ENCODE measurements around the gene NAXD. TPM values are rescaled to one million over a fixed set of nuclear protein-coding genes. Genes with fewer than 3 reads are reported as not detected.

NAXD gene
- total RNA-seq, 3 donors from 2014 or later: 23.4 to 34.8 (median 32.1) TPM

DNA sequence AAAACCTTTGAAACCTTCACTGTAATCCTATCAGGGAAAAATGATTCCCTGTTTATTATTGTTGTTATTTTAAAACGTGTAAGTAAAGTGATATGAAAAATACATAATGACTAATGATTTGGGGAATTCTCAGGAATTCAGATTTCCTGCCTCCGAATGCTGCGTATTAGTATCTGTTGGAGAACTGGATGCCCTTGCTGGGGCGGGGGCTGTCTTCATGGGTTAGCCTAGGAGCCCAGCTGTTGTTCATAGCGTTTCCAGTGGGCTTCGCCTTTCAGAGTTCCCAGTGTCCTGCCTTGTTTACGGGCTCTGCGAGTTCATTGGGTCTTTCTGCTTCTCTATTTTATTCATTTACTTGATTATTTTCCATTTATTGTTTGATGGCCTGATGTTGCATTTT lies 18.4 kb downstream of the NAXD start:
- peaks cover 21% of the 10 kb centered on the region for H3K36me3 ChIP-seq
- H3K9me3 ChIP-seq: no peaks in the 10 kb centered on the region
- no peak overlapping the region for H3K4me3 ChIP-seq
- H3K4me1 ChIP-seq: no peaks in the 10 kb centered on the region
- no peak overlapping the region for H3K27ac ChIP-seq
- intact Hi-C loops (cut with DNase I; ENCODE audit: low total_unique reads): no loop called here
- no peak for TF ChIP-seq POLR2AphosphoS5 (IDR thresholded peaks at IDR 0.05)
- TF ChIP-seq CTCF (IDR thresholded peaks at IDR 0.05): no peak
- TF ChIP-seq POLR2A (IDR thresholded peaks at IDR 0.05): no peak
- no peaks in the 10 kb centered on the region for H3K27me3 ChIP-seq
- DNase-seq (ENCODE audit: low spot score in 2 of 2): no peak

- H3K27ac ChIP-seq: no peak overlapping the region
- intact Hi-C loops (cut with DNase I; ENCODE audit: low total_unique reads): no loop called here
- no peaks in the 10 kb centered on the region for H3K27me3 ChIP-seq
- H3K4me3 ChIP-seq: no peak overlapping the region
- no peaks in the 10 kb centered on the region for H3K9me3 ChIP-seq
- DNase-seq (ENCODE audit: low spot score in 2 of 2): no peak
- no peak for TF ChIP-seq CTCF (IDR thresholded peaks at IDR 0.05)
- TF ChIP-seq POLR2A (IDR thresholded peaks at IDR 0.05): no peak
- TF ChIP-seq POLR2AphosphoS5 (IDR thresholded peaks at IDR 0.05): no peak
- no peaks in the 10 kb centered on the region for H3K4me1 ChIP-seq
- H3K36me3 ChIP-seq: peaks cover 21% of the 10 kb centered on the region
Observed at GRCh38 chr13:110634558-110634957, 19.2 kb downstream of the NAXD start.

- H3K4me1 ChIP-seq: no peaks in the 10 kb centered on the region
- intact Hi-C loops (cut with DNase I; ENCODE audit: low total_unique reads): no loop called here
- no peak for DNase-seq (ENCODE audit: low spot score in 2 of 2)
- H3K36me3 ChIP-seq: peaks cover 21% of the 10 kb centered on the region
- TF ChIP-seq POLR2AphosphoS5 (IDR thresholded peaks at IDR 0.05) (no peak), CTCF (IDR thresholded peaks at IDR 0.05) (no peak), POLR2A (IDR thresholded peaks at IDR 0.05) (no peak)
- H3K27me3 ChIP-seq: no peaks in the 10 kb centered on the region
- H3K4me3 ChIP-seq: no peak overlapping the region
- no peak overlapping the region for H3K27ac ChIP-seq
- H3K9me3 ChIP-seq: no peaks in the 10 kb centered on the region
Observed at GRCh38 chr13:110635405-110636002, 20.2 kb downstream of the NAXD start.

GRCh38 chr13:110636053-110636475 lies 20.7 kb downstream of the NAXD start:
- H3K9me3 ChIP-seq: no peaks in the 10 kb centered on the region
- H3K4me1 ChIP-seq: no peaks in the 10 kb centered on the region
- no peak for DNase-seq (ENCODE audit: low spot score in 2 of 2)
- H3K36me3 ChIP-seq: peaks cover 21% of the 10 kb centered on the region
- TF ChIP-seq CTCF (IDR thresholded peaks at IDR 0.05): no peak
- TF ChIP-seq POLR2AphosphoS5 (IDR thresholded peaks at IDR 0.05): no peak
- no peak for TF ChIP-seq POLR2A (IDR thresholded peaks at IDR 0.05)
- intact Hi-C loops (cut with DNase I; ENCODE audit: low total_unique reads): no loop called here
- no peak overlapping the region for H3K27ac ChIP-seq
- no peak overlapping the region for H3K4me3 ChIP-seq
- no peaks in the 10 kb centered on the region for H3K27me3 ChIP-seq

DNA sequence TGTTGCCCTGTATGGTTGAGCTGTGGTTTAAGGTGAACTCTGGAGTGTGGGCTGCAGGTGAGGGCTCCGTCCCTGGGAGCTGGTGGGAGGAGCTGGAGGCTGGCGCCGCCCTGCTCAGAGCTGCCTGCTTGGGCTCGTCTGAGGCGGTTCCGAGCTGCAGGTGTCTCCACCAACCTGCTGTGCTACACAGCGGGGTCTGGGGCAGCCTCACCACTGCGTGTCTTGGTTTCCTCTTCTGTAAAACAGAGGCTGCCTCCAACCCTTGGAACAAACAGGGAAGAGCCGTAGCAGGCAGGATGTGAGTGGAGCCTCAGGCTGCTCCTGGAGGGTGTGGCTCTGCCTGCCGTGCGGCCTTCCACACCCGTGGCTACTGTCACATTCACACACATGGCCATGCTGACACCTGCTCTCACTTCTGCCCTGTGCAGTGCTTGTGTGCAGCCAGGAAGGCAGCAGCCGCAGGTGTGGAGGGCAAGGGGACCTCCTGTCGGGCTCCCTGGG lies 21.4 kb downstream of the NAXD start:
- no peaks in the 10 kb centered on the region for H3K27me3 ChIP-seq
- H3K36me3 ChIP-seq: peaks cover 21% of the 10 kb centered on the region
- TF ChIP-seq POLR2A (IDR thresholded peaks at IDR 0.05) (no peak), CTCF (IDR thresholded peaks at IDR 0.05) (no peak), POLR2AphosphoS5 (IDR thresholded peaks at IDR 0.05) (no peak)
- intact Hi-C loops (cut with DNase I; ENCODE audit: low total_unique reads): no loop called here
- no peaks in the 10 kb centered on the region for H3K4me1 ChIP-seq
- DNase-seq (ENCODE audit: low spot score in 2 of 2): no peak
- H3K4me3 ChIP-seq: no peak overlapping the region
- H3K27ac ChIP-seq: no peak overlapping the region
- H3K9me3 ChIP-seq: no peaks in the 10 kb centered on the region
